Testis (tissue), 3 donors: Measurements from ENCODE around the gene MACROD2. TPM values are rescaled to one million over a fixed set of nuclear protein-coding genes. Genes with fewer than 3 reads are reported as not detected.
"Not testable (repeated sequence)": the region's sequence is repeated elsewhere in the genome, so short reads cannot be mapped to it uniquely, and the experiment has no call there.

Source experiments
- DNase-seq: peaks from one replicate; pipeline ENCODE4 v3.0.0-alpha.2; 2019
- H3K27ac ChIP-seq, 2 donors: fragments of 200-600 bp; sonication (generic); one replicate each; pipeline ENCODE4 v1.5.1; 2019
- H3K27me3 ChIP-seq: fragments of 200-600 bp; sonication (generic); one replicate; pipeline ENCODE4 v1.5.1; 2019
- H3K36me3 ChIP-seq: fragments of 200-600 bp; sonication (generic); one replicate; pipeline ENCODE4 v1.5.1; 2017; ENCODE audit warnings: low read depth; ENCODE audit errors: missing control alignments
- H3K4me1 ChIP-seq: fragments of 200-600 bp; sonication (generic); one replicate; pipeline ENCODE4 v1.5.1; 2019
- H3K4me3 ChIP-seq, 2 donors: fragments of 200-600 bp; sonication (generic); one replicate each; pipeline ENCODE4 v1.5.1; 2017 to 2019
- H3K9me3 ChIP-seq: fragments of 200-600 bp; sonication (generic); one replicate; pipeline ENCODE4 v1.5.1; 2017
- CTCF ChIP-seq, 3 experiments: fragments of 450-650 bp in 2 of 3; fragments of 200-600 bp in 1 of 3; sonication (generic) in 1 of 3; IDR thresholded peaks; one replicate each; pipeline ENCODE4 v1.5.1; 2016 to 2019; ENCODE audit warnings: antibody characterized with exemption in 3 of 3, mild to moderate bottlenecking in 2 of 3, moderate library complexity in 1 of 3
- POLR2A ChIP-seq: fragments of 450-650 bp; IDR thresholded peaks from one replicate; pipeline ENCODE4 v1.6.1; 2017; ENCODE audit warnings: antibody characterized with exemption, mild to moderate bottlenecking, moderate library complexity
- WGBS, 2 donors: methylation state at CpG; one replicate each; pipeline ENCODE4 v1.1.5; 2018; 5-methylcytosine and 5-hydroxymethylcytosine counted together
- intact Hi-C: fragments of 100-400 bp; cut with DNase I; formaldehyde crosslinking; loops from one replicate; pipeline ENCODE4 v1.15.1; 2023; ENCODE audit warnings: low total_unique reads
- polyA plus RNA-seq: library from polyadenylated mRNA; stranded (reverse); fragments of 350-450 nt; fragmentation: Illumina TruSeq; extraction: RNeasy Lipid Tissue Mini Kit (QIAGEN cat#74804); gene quantifications from one replicate; pipeline ENCODE4 v1.2.3, GENCODE V29; 2014; ENCODE audit warnings: low read depth, low replicate concordance; ENCODE audit not compliant: insufficient read depth
- total RNA-seq, 2 donors: library from RNA; depleted of rRNA; stranded (reverse); fragments of >200 nt; gene quantifications; one replicate each; pipeline ENCODE4 v1.2.3, GENCODE V29; 2016

Gene MACROD2
- total and polyA plus RNA-seq, 3 donors from 2014 or later, result 12.6 to 20.6 (median 16.8) TPM

DNA sequence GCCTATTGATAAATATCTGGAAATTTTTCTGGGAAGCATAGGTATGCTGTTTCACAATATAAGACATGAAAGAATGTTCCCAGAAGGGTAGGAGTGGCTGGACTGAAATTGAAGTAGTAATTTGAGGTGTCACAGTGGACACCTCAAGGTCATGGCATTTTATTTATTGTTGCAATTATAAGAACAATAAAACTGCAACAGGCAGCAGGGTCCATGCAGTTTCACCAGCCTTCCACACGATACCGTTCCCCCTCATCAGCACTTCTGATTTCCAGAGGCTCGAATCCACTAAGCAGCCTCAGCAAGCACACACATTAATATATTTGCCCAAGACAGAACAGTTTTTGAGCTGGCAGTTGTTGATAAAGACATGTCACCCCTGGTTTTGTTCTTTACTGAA, 1540.5 kb downstream of the MACROD2 start:
- WGBS, 2 donors, result 83 to 89% methylated on average over 3 of the region's 3 CpGs
- TF ChIP-seq CTCF (IDR thresholded peaks at IDR 0.05), result no peak
- TF ChIP-seq POLR2A, result no peak
- intact Hi-C loops, result no loop called here
- no peak for DNase-seq
- H3K27me3 ChIP-seq, result no peaks in the 10 kb centered on the region
- H3K4me1 ChIP-seq, result no peaks in the 10 kb centered on the region
- H3K36me3 ChIP-seq, result no peaks in the 10 kb centered on the region
- no peaks in the 10 kb centered on the region for H3K9me3 ChIP-seq
- H3K27ac ChIP-seq, result no peak overlapping the region
- H3K4me3 ChIP-seq, result no peak overlapping the region

GRCh38 chr20:15537200-15537599, 1541.9 kb downstream of the MACROD2 start:
- H3K4me3 ChIP-seq, DNase-seq, H3K27me3 ChIP-seq, H3K36me3 ChIP-seq, H3K27ac ChIP-seq, H3K9me3 ChIP-seq, H3K4me1 ChIP-seq, intact Hi-C loops: not testable (repeated sequence)
- WGBS, 2 donors, result 92 to 94% methylated on average over 1 of the region's 1 CpG

GRCh38 chr20:15542655-15543054, 1547.3 kb downstream of the MACROD2 start:
- H3K36me3 ChIP-seq, result no peaks in the 10 kb centered on the region
- no peak overlapping the region for H3K4me3 ChIP-seq
- WGBS, 2 donors, result 84 to 90% methylated on average over 5 of the region's 5 CpGs
- no peak overlapping the region for H3K27ac ChIP-seq
- no peaks in the 10 kb centered on the region for H3K9me3 ChIP-seq
- intact Hi-C loops, result no loop called here
- peaks cover 4% of the 10 kb centered on the region for H3K4me1 ChIP-seq
- no peaks in the 10 kb centered on the region for H3K27me3 ChIP-seq
- no peak for TF ChIP-seq POLR2A
- TF ChIP-seq CTCF (IDR thresholded peaks at IDR 0.05), result no peak
- DNase-seq, result no peak

DNA sequence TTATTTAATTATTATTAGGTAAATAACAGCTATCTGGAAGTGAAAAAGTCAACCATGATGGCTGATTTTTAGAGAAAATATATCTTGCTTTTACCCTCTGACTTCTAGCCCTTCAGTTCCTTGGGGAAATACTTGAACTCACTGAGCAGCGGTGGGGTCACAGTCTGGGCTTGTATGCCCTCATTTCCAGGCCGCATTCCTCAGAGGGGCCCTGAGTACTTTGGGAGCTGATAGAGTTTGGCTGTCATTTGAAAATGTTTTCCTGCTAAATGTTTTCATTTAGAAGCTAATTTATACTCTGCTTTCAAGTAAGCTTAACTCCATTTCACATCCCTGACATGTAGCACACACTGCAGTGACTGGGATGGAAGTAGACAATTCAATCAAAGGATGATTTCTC, 1549.4 kb downstream of the MACROD2 start:
- intact Hi-C loops, result no loop called here

GRCh38 chr20:15546525-15547023, 1551.3 kb downstream of the MACROD2 start:
- no peaks in the 10 kb centered on the region for H3K27me3 ChIP-seq

More for the DNA sequence above, 1549.4 kb downstream of the MACROD2 start:
- WGBS, 2 donors, result 42 to 48% methylated on average over 2 of the region's 2 CpGs
- no peak for DNase-seq
- no peak overlapping the region for H3K4me3 ChIP-seq
- no peak overlapping the region for H3K27ac ChIP-seq
- no peak for TF ChIP-seq POLR2A
- no peak for TF ChIP-seq CTCF (IDR thresholded peaks at IDR 0.05)
- no peaks in the 10 kb centered on the region for H3K27me3 ChIP-seq
- no peaks in the 10 kb centered on the region for H3K36me3 ChIP-seq
- H3K9me3 ChIP-seq, result no peaks in the 10 kb centered on the region
- H3K4me1 ChIP-seq, result peaks cover 4% of the 10 kb centered on the region

More at GRCh38 chr20:15546525-15547023, 1551.3 kb downstream of the MACROD2 start:
- H3K4me3 ChIP-seq, result no peak overlapping the region
- TF ChIP-seq CTCF (IDR thresholded peaks at IDR 0.05) (no peak), POLR2A (no peak)
- H3K36me3 ChIP-seq, result no peaks in the 10 kb centered on the region
- no peaks in the 10 kb centered on the region for H3K9me3 ChIP-seq
- peaks cover 4% of the 10 kb centered on the region for H3K4me1 ChIP-seq
- intact Hi-C loops, result no loop called here
- no peak overlapping the region for H3K27ac ChIP-seq
- DNase-seq, result no peak
- WGBS, 2 donors, result 74 to 90% methylated on average over 2 of the region's 2 CpGs
